IMR-90 (cell line): ENCODE measurements around the gene C16orf74. TPM values are rescaled to one million over a fixed set of nuclear protein-coding genes. Genes with fewer than 3 reads are reported as not detected.

ENCODE experiments used
- ATAC-seq: fragments of 200-7000 bp; cut with Tn5 transposase; 2 replicates; pipeline ENCODE4 v1.9.1; 2020; ENCODE audit warnings: low read depth, mild to moderate bottlenecking, moderate library complexity
- BruUV-seq: library from RNA; stranded (reverse); fragments of 400-500 nt; replicated peaks from 2 replicates; lab custom pipeline; 2021; lab: Mats Ljungman, UMichigan
- CTCF ChIA-PET: fragments of 300-600 bp; formaldehyde crosslinking; extraction: SDS; loops from one replicate; lab custom pipeline; 2021; ENCODE audit warnings: antibody characterized with exemption; lab: Yijun Ruan, JAX
- POLR2A ChIA-PET: fragments of 300-600 bp; sonication (Branson Sonifier 250); formaldehyde crosslinking; loops from one replicate; lab custom pipeline; 2022; ENCODE audit warnings: antibody characterized with exemption; ENCODE audit not compliant: unreplicated experiment; lab: Charles Lee
- DNase-seq: peaks from one replicate; pipeline ENCODE4 v3.0.0; 2013
- H2AFZ ChIP-seq: replicated peaks from 2 replicates; pipeline ENCODE3; 2013; ENCODE audit warnings: low read length, mild to moderate bottlenecking; ENCODE audit not compliant: poor library complexity
- H2AK5ac ChIP-seq: 2 replicates; pipeline ENCODE4 v1.6.1; 2013; ENCODE audit warnings: low read depth, low read length, inconsistent platforms
- H2AK9ac ChIP-seq: replicated peaks from 2 replicates; pipeline ENCODE3; 2013; ENCODE audit warnings: mild to moderate bottlenecking, low read depth, low read length, moderate library complexity; ENCODE audit not compliant: poor library complexity
- H2BK120ac ChIP-seq: 2 replicates; pipeline ENCODE4 v1.6.1; 2013; ENCODE audit warnings: low read depth, low read length, inconsistent platforms
- H2BK15ac ChIP-seq: 3 replicates; pipeline ENCODE4 v1.6.1; 2013; ENCODE audit warnings: low read depth, low read length, inconsistent platforms
- H2BK20ac ChIP-seq: 2 replicates; pipeline ENCODE4 v1.6.1; 2013; ENCODE audit warnings: low read depth, mild to moderate bottlenecking, inconsistent platforms, low read length, moderate library complexity
- H2BK5ac ChIP-seq: 2 replicates; pipeline ENCODE4 v1.6.1; 2013; ENCODE audit warnings: mild to moderate bottlenecking, low read depth, low read length, inconsistent platforms; ENCODE audit not compliant: poor library complexity, severe bottlenecking
- H3K14ac ChIP-seq: replicated peaks from 2 replicates; pipeline ENCODE4 v1.6.1; 2013; ENCODE audit warnings: low read depth, low read length, inconsistent platforms
- H3K18ac ChIP-seq: 2 replicates; pipeline ENCODE4 v1.6.1; 2013; ENCODE audit warnings: low read depth, low read length, control low read depth
- H3K23ac ChIP-seq: 2 replicates; pipeline ENCODE4 v1.6.1; 2013; ENCODE audit warnings: low read depth, low read length, inconsistent platforms
- H3K27ac ChIP-seq: 2 replicates; pipeline ENCODE4 v1.5.1; 2013; ENCODE audit warnings: mild to moderate bottlenecking, control low read depth, low read length; ENCODE audit not compliant: insufficient read depth
- H3K27me3 ChIP-seq: 2 replicates; pipeline ENCODE4 v1.6.1; 2013; ENCODE audit warnings: low read length; ENCODE audit not compliant: control insufficient read depth, insufficient read depth
- H3K36me3 ChIP-seq: 2 replicates; pipeline ENCODE4 v1.6.1; 2013; ENCODE audit warnings: low read length, mixed read lengths; ENCODE audit not compliant: control insufficient read depth, insufficient read depth
- H3K4ac ChIP-seq: 2 replicates; pipeline ENCODE4 v1.6.1; 2013; ENCODE audit warnings: low read depth, low read length, inconsistent platforms
- H3K4me1 ChIP-seq: 2 replicates; pipeline ENCODE4 v1.6.1; 2013; ENCODE audit warnings: low read length, mixed read lengths; ENCODE audit not compliant: control insufficient read depth, insufficient read depth
- H3K4me2 ChIP-seq: 2 replicates; pipeline ENCODE4 v1.6.1; 2013; ENCODE audit warnings: low read depth, mild to moderate bottlenecking, control low read depth, low read length, moderate library complexity
- H3K4me3 ChIP-seq: 2 replicates; pipeline ENCODE4 v1.5.1; 2013; ENCODE audit warnings: low read depth, mild to moderate bottlenecking, control low read depth, low read length, moderate library complexity; ENCODE audit not compliant: insufficient read depth
- H3K56ac ChIP-seq: 2 replicates; pipeline ENCODE4 v1.6.1; 2013; ENCODE audit warnings: low read length, inconsistent platforms; ENCODE audit not compliant: insufficient read depth; ENCODE audit errors: extremely low read depth
- H3K79me1 ChIP-seq, 2 experiments: 2 replicates each; pipeline ENCODE4 v1.6.1; 2013; ENCODE audit warnings: low read length in 2 of 2, inconsistent platforms in 1 of 2, low read depth in 1 of 2
- H3K9ac ChIP-seq: 2 replicates; pipeline ENCODE4 v1.6.1; 2013; ENCODE audit warnings: low read depth, low read length, control low read depth
- H3K9me1 ChIP-seq: 2 replicates; pipeline ENCODE4 v1.6.1; 2013; ENCODE audit warnings: low read length, inconsistent platforms; ENCODE audit not compliant: insufficient read depth
- H3K9me3 ChIP-seq: 2 replicates; pipeline ENCODE4 v1.6.1; 2013; ENCODE audit warnings: low read length; ENCODE audit not compliant: control insufficient read depth, insufficient read depth
- H4K20me1 ChIP-seq: 2 replicates; pipeline ENCODE4 v1.6.1; 2013; ENCODE audit warnings: low read length, inconsistent platforms; ENCODE audit not compliant: insufficient read depth
- H4K5ac ChIP-seq: 2 replicates; pipeline ENCODE4 v1.6.1; 2013; ENCODE audit warnings: mild to moderate bottlenecking, low read depth, low read length, control low read depth
- H4K8ac ChIP-seq, 2 experiments: 2 replicates each; pipeline ENCODE4 v1.6.1; 2013; ENCODE audit warnings: low read depth in 2 of 2, low read length in 2 of 2, control low read depth in 1 of 2, inconsistent platforms in 1 of 2
- H4K91ac ChIP-seq: 2 replicates; pipeline ENCODE4 v1.6.1; 2013; ENCODE audit warnings: low read depth, low read length, inconsistent platforms; ENCODE audit not compliant: insufficient read depth
- CEBPB ChIP-seq: IDR thresholded peaks from 2 replicates; pipeline ENCODE4 v1.6.1; 2012; ENCODE audit warnings: low read depth, low read length, improper control_type of control experiment
- CTCF ChIP-seq: conservative IDR thresholded peaks from 2 replicates; pipeline ENCODE4 v1.5.1; 2012; ENCODE audit warnings: mild to moderate bottlenecking, low read depth, low read length, improper control_type of control experiment
- ELK1 ChIP-seq: fragments of 150-350 bp; IDR thresholded peaks from 2 replicates; pipeline ENCODE4 v1.6.1; 2016; ENCODE audit warnings: low read depth, mild to moderate bottlenecking, low read length, moderate library complexity, borderline replicate concordance
- WGBS, 2 experiments: methylation state at CpG; one replicate each; pipeline versions ENCODE4 v1.1.5 to v1.1.7; 2013; ENCODE audit warnings: missing lambda C conversion rate in 2 of 2; ENCODE audit not compliant: insufficient read length in 1 of 2; ENCODE audit errors: extremely low coverage in 2 of 2; 5-methylcytosine and 5-hydroxymethylcytosine counted together
- dilution Hi-C: fragments of 300-500 bp; cut with HindIII; formaldehyde crosslinking; loops from one replicate; pipeline ENCODE4 v1.14.3; 2018; ENCODE audit warnings: low sequenced_read_pairs; ENCODE audit not compliant: unreplicated experiment
- in situ Hi-C: fragments of 300-500 bp; cut with MboI; formaldehyde crosslinking; loops from 3 replicates; pipeline ENCODE4 v1.14.3; 2019; ENCODE audit warnings: low sequenced_read_pairs, inconsistent platforms, mixed read lengths
- intact Hi-C: fragments of 100-400 bp; cut with micrococcal nuclease; formaldehyde crosslinking; loops from 2 replicates; pipeline ENCODE4 v1.10.0; 2022
- polyA plus RNA-seq, 3 experiments: library from polyadenylated mRNA; depleted of rRNA; stranded (reverse); fragments of >200 nt; gene quantifications; 2 replicates each; pipeline ENCODE4 v1.2.3, GENCODE V29; 2012; ENCODE audit warnings: low replicate concordance in 1 of 3
- total RNA-seq: library from RNA; depleted of rRNA; stranded (reverse); fragments of >200 nt; gene quantifications from 2 replicates; pipeline ENCODE4 v1.2.3, GENCODE V29; 2012

The C16orf74 gene
- total and polyA plus RNA-seq, 2 of the 4 experiments (the other 2 are of a cell fraction): 4.5 to 12.2 TPM

GRCh38 chr16:85734311-85735017 lies 16.4 kb downstream of the C16orf74 start:
- Histone ChIP-seq H2BK5ac (no peak overlapping the region), H4K5ac (no peak overlapping the region), H3K9ac (no peak overlapping the region), H3K4me3 (no peak overlapping the region), H3K56ac (no peak overlapping the region), H3K9me3 (no peaks in the 10 kb centered on the region), H3K4me2 (no peak overlapping the region), H2BK15ac (no peak overlapping the region), H2BK20ac (no peak overlapping the region), H3K36me3 (no peaks in the 10 kb centered on the region), H2BK120ac (no peak overlapping the region), H2AFZ (no peak overlapping the region), H3K4me1 (no peaks in the 10 kb centered on the region), H4K91ac (no peak overlapping the region), H4K8ac (no peak overlapping the region), H3K9me1 (peaks cover 9% of the 10 kb centered on the region), H2AK9ac (no peak overlapping the region), H3K18ac (no peak overlapping the region), H3K4ac (no peak overlapping the region), H3K27ac (no peak overlapping the region), H3K23ac (no peak overlapping the region), H3K27me3 (no peaks in the 10 kb centered on the region), H2AK5ac (no peak overlapping the region), H3K14ac (no peak overlapping the region), H3K79me1 (peaks cover 6 to 14% of the 10 kb centered on the region in 2 experiments), H4K20me1 (no peaks in the 10 kb centered on the region; the same call in 1 of the 2 replicates)
- dilution Hi-C loops (no loop called here), in situ Hi-C loops (no loop called here), intact Hi-C loops (no loop called here)
- no peak for TF ChIP-seq ELK1
- no peak for TF ChIP-seq CTCF
- TF ChIP-seq CEBPB: no peak
- POLR2A ChIA-PET: no interaction called here
- whole genome bisulfite sequencing, 2 experiments: 85% methylated on average over 8 of the region's 10 CpGs; no CpG with 5 or more reads in 1 of the 2 experiments
- DNase-seq (no peak), ATAC-seq (no peak)
- no TSS peak for BruUV-seq
- CTCF ChIA-PET: no interaction called here
